Prostate gland (tissue), 2 donors: ENCODE results near the gene GSG1L. TPM values are rescaled to one million over a fixed set of nuclear protein-coding genes. Genes with fewer than 3 reads are reported as not detected.

Experiments
- DNase-seq: peaks from one replicate; pipeline ENCODE4 v3.0.0-alpha.2; 2019; ENCODE audit warnings: low spot score
- H3K27ac ChIP-seq, 2 donors: fragments of 200-600 bp; sonication (generic); 2 replicates each; pipeline ENCODE4 v1.5.1; 2017 to 2019
- H3K27me3 ChIP-seq: fragments of 200-600 bp; sonication (generic); replicated peaks from 2 replicates; pipeline ENCODE4 v1.5.1; 2019; ENCODE audit not compliant: insufficient read depth
- H3K36me3 ChIP-seq, 2 donors: fragments of 200-600 bp; sonication (generic); 1 replicate in 1 of 2; 2 replicates in 1 of 2; pipeline versions ENCODE4 v1.5.1 to v1.8.1; 2017 to 2019
- H3K4me1 ChIP-seq: fragments of 200-600 bp; sonication (generic); replicated peaks from 2 replicates; pipeline ENCODE4 v1.5.1; 2019
- H3K4me3 ChIP-seq, 2 donors: fragments of 200-600 bp; sonication (generic); 2 replicates each; pipeline ENCODE4 v1.5.1; 2017 to 2019
- H3K9me3 ChIP-seq: fragments of 200-600 bp; sonication (generic); 2 replicates; pipeline ENCODE4 v1.5.1; 2017
- POLR2A ChIP-seq: fragments of 450-650 bp; IDR thresholded peaks from one replicate; pipeline ENCODE4 v1.6.1; 2016; ENCODE audit warnings: antibody characterized with exemption, mild to moderate bottlenecking
- POLR2AphosphoS5 ChIP-seq: sonication (generic); formaldehyde crosslinking; IDR thresholded peaks from one replicate; pipeline ENCODE4 v1.6.1; 2017; ENCODE audit warnings: antibody characterized with exemption
- WGBS: methylation state at CpG from one replicate; pipeline ENCODE4 v1.1.5; 2018; 5-methylcytosine and 5-hydroxymethylcytosine counted together
- intact Hi-C: fragments of 100-400 bp; cut with DNase I; formaldehyde crosslinking; loops from one replicate; pipeline ENCODE4 v1.14.2; 2022
- total RNA-seq, 2 donors: library from RNA; depleted of rRNA; stranded (reverse); fragments of >200 nt; gene quantifications; one replicate each; pipeline ENCODE4 v1.1.0, GENCODE V29; 2016
- TF ChIP-seq, protein P1 (sequence below), 4 experiments: fragments of 200-600 bp in 2 of 4; fragments of 450-650 bp in 2 of 4; sonication (generic) in 2 of 4; IDR thresholded peaks; 1 replicate in 3 of 4; 2 replicates in 1 of 4; pipeline ENCODE4 v1.5.1; 2016 to 2019; ENCODE audit warnings: antibody characterized with exemption in 4 of 4, mild to moderate bottlenecking in 2 of 4, moderate library complexity in 2 of 4

Gene GSG1L
- total RNA-seq, 2 donors from 2014 or later, result 0.91 TPM; not detected in 1

- H3K4me3 ChIP-seq, result no peak overlapping the region
- WGBS, result 97% methylated on average over 3 of the region's 3 CpGs
- H3K27ac ChIP-seq, result no peak overlapping the region
- H3K4me1 ChIP-seq, result no peaks in the 10 kb centered on the region
- H3K36me3 ChIP-seq, result no peaks in the 10 kb centered on the region
- DNase-seq, result no peak
- no peaks in the 10 kb centered on the region for H3K27me3 ChIP-seq
- no peaks in the 10 kb centered on the region for H3K9me3 ChIP-seq
- intact Hi-C loops, result no loop called here
- TF ChIP-seq POLR2AphosphoS5 (no peak), POLR2A (no peak)
- TF ChIP-seq, protein P1, sequence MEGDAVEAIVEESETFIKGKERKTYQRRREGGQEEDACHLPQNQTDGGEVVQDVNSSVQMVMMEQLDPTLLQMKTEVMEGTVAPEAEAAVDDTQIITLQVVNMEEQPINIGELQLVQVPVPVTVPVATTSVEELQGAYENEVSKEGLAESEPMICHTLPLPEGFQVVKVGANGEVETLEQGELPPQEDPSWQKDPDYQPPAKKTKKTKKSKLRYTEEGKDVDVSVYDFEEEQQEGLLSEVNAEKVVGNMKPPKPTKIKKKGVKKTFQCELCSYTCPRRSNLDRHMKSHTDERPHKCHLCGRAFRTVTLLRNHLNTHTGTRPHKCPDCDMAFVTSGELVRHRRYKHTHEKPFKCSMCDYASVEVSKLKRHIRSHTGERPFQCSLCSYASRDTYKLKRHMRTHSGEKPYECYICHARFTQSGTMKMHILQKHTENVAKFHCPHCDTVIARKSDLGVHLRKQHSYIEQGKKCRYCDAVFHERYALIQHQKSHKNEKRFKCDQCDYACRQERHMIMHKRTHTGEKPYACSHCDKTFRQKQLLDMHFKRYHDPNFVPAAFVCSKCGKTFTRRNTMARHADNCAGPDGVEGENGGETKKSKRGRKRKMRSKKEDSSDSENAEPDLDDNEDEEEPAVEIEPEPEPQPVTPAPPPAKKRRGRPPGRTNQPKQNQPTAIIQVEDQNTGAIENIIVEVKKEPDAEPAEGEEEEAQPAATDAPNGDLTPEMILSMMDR (IDR thresholded peaks at IDR 0.05), result no peak
These were observed 251.6 kb downstream of the GSG1L start for GRCh38 chr16:27811881-27812280.

- no peaks in the 10 kb centered on the region for H3K27me3 ChIP-seq
- no peak overlapping the region for H3K4me3 ChIP-seq
- no peaks in the 10 kb centered on the region for H3K4me1 ChIP-seq
- H3K9me3 ChIP-seq, result no peaks in the 10 kb centered on the region
- TF ChIP-seq POLR2A, result no peak
- no peak for TF ChIP-seq POLR2AphosphoS5
- TF ChIP-seq, protein P1 (IDR thresholded peaks at IDR 0.05), result no peak
- intact Hi-C loops, result no loop called here
- WGBS, result 62% methylated on average over 5 of the region's 5 CpGs
- DNase-seq, result no peak
- no peaks in the 10 kb centered on the region for H3K36me3 ChIP-seq
- H3K27ac ChIP-seq, result no peak overlapping the region
These were observed 256.5 kb downstream of the GSG1L start for GRCh38 chr16:27806986-27807385.

DNA sequence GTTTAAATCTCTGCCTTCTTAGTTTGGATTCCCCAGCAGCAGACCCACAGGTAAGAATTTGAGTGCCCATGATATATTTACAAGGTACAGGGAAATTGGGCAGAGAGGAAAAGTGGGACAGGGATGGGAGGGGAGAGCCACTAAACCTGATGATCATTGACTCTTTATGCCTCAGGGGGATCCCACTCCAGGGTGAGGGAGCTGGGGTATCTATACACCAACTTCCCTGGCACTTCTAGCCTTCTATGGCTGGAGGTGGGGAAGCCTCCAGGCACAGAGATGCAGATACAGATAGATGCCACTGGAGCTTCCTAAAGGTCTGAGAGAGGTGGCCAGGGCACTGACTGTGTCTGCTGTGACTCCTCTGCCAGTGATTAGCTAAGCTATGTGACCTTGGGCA is 257.1 kb downstream of the GSG1L start:
- Histone ChIP-seq H3K4me1 (no peaks in the 10 kb centered on the region), H3K4me3 (no peak overlapping the region), H3K27ac (no peak overlapping the region), H3K27me3 (no peaks in the 10 kb centered on the region), H3K36me3 (no peaks in the 10 kb centered on the region), H3K9me3 (no peaks in the 10 kb centered on the region)
- TF ChIP-seq POLR2AphosphoS5, result no peak
- TF ChIP-seq, protein P1 (IDR thresholded peaks at IDR 0.05), result no peak
- no peak for TF ChIP-seq POLR2A
- no peak for DNase-seq
- intact Hi-C loops, result no loop called here

- H3K4me3 ChIP-seq, result no peak overlapping the region
- intact Hi-C loops, result no loop called here
- no peak for DNase-seq
- no peaks in the 10 kb centered on the region for H3K9me3 ChIP-seq
- no peaks in the 10 kb centered on the region for H3K36me3 ChIP-seq
- no peaks in the 10 kb centered on the region for H3K4me1 ChIP-seq
- H3K27me3 ChIP-seq, result no peaks in the 10 kb centered on the region
- WGBS, result 55% methylated on average over 5 of the region's 5 CpGs
- TF ChIP-seq, protein P1 (IDR thresholded peaks at IDR 0.05), result no peak
- TF ChIP-seq POLR2AphosphoS5 (no peak), POLR2A (no peak)
- H3K27ac ChIP-seq, result no peak overlapping the region
These were observed 257.6 kb downstream of the GSG1L start for GRCh38 chr16:27805828-27806351.

GRCh38 chr16:27803775-27804549 is 259.6 kb downstream of the GSG1L start:
- H3K36me3 ChIP-seq, result no peaks in the 10 kb centered on the region
- 18% methylated on average over 10 of the region's 10 CpGs for WGBS

More at GRCh38 chr16:27803775-27804549, 259.6 kb downstream of the GSG1L start:
- no peak overlapping the region for H3K27ac ChIP-seq
- no peaks in the 10 kb centered on the region for H3K9me3 ChIP-seq
- no peaks in the 10 kb centered on the region for H3K27me3 ChIP-seq
- TF ChIP-seq POLR2A, result no peak
- no peaks in the 10 kb centered on the region for H3K4me1 ChIP-seq
- no peak overlapping the region for H3K4me3 ChIP-seq
- no peak for DNase-seq
- intact Hi-C loops, result no loop called here
